B cell (primary cell): Measurements from ENCODE around the gene ARHGAP26.

Experiments used
- CTCF ChIP-seq: fragments of 200-600 bp; IDR thresholded peaks from one replicate; pipeline ENCODE4 v1.8.0; 2022; ENCODE audit warnings: antibody characterized with exemption, mild to moderate bottlenecking
- EZH2 ChIP-seq: IDR thresholded peaks from 2 replicates; pipeline ENCODE4 v1.6.1; 2012; ENCODE audit warnings: borderline replicate concordance, low read depth, mild to moderate bottlenecking, moderate library complexity, low read length; ENCODE audit not compliant: insufficient read depth, poor library complexity, severe bottlenecking

- TF ChIP-seq CTCF, result no peak
- TF ChIP-seq EZH2, result no peak
These were observed 187.4 kb downstream of the ARHGAP26 start for GRCh38 chr5:142957528-142957927.
